NOMO-1 treated with dmso at 0.1 percent for 144 hours (cell line): ENCODE results near the gene RAPSN.

Experiments used
- DNase-seq: peaks from one replicate; lab custom pipeline; 2025; ENCODE audit not compliant: unreplicated experiment; lab: John Stamatoyannopoulos, UW

Gene RAPSN

DNA sequence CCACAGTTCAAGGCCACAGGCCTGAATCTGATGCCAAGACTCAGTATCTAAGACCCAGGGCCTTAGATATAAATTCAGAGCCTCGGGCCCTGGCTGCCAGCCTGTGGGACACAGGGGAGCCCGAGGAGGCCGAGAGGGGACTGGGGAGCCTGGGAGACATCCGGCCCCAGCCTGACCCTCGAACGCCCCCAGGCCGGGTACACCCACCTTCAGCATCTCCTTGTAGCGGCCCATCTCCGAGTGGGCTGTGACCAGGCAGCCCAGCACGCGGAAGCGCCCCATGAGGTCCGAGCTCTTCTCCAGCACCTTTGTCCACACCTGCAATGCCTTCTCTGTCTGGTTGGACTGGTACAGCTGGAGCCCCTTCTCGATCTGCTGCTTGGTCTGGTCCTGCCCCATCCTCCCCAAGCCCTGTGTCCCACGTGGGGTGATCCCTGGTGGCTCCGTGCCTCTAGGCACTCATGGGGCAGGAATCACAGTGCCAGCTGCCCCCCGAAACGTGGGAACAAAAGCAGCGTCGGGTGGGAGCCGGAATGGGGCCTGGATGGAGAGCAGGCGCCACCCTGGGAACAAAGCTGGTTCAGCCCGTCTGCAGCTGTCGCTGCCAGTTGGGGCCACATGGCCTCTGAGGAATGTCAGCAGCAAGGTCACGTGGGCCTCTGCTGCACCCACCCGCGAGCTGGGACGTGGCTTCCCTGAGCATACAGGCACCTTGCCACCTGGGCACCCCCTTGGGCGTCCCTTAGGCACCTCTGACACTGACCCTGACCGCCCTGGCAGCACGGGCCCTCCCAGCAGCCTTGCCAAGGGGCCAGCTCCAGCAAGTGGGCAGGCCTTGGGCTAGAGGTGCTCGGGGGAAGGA is at the start of gene RAPSN:
RAPSN (minus strand) TSS at position 571 of the 862 bp plus-strand sequence; CDS start at position 399, 172 bp downstream.
- DNase-seq, result no peak

GRCh38 chr11:47498149-47498548 is 49.2 kb upstream of the RAPSN start:
- DNase-seq, result no peak

GRCh38 chr11:47496808-47497207 is 47.9 kb upstream of the RAPSN start:
- DNase-seq, result no peak

DNA sequence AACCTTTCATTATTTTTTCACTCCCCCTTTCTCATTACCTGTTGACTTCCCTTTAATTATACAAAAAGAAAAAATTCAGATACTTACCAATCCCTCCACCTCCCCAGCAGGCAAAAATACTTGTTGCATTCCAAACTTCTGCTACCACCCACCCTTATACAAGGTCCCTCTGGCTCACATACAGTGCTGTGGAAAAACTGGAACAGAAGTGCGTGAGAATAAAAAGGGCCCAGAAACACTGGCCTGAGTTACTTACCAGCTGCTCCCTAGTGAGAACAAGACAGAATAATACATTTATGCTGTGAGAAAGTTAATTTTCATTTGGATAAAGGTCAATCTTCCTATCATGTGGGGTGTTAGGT is 46.9 kb upstream of the RAPSN start:
- DNase-seq, result no peak

GRCh38 chr11:47495011-47495855 is 46.3 kb upstream of the RAPSN start:
- DNase-seq, result no peak

DNA sequence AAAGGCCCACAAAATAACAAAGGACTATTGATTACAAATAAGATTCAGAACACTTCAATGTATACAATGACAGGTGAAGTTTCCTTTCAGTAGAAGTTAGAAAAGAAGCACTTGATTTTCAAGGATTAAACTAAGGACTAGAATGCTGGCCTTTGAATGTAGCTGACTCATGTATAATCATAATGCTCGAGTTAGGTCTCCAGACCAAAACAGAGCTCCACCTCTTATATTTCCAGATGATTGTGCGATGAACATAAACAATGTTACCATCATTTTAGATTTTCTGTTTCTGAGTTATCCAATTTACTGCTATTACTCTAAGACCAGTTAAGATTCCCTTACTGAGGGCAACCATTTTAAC is 40.4 kb upstream of the RAPSN start:
- DNase-seq, result no peak

DNA sequence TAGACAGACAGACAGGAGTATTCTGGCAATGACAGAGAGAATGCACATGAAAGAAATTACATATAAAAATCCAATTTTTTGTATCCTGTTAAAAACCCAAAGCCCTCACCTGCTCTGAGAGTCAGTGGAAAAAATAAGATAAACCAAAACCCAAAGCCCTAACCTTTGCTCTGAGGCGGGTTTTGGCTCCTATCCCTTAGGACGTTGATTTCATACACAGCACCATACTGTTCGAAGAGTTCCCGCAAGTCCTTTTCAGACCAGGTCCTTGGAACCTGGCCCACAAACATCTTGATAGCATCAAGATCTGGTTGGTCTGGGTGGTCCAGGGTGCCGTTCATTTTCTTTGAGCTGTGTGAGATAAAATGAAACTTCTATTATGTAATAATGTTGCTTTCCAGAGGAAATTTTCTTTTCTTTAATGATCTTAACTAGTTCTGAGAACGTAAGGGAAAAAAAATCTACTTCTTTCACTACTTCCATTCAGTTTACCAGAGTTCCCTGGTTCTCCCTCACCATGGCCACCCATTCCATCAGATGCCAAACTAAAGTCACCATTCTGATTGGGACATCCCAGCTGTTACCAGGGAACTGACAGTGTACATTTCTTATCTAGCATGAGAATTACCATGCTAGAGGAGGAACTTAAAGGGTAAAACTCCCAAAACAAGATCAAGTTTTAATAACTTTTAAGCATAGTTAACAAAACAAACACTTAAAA is 39.9 kb upstream of the RAPSN start:
- DNase-seq, result no peak

- no peak for DNase-seq
Measured at GRCh38 chr11:47488111-47488510, 39.2 kb upstream of the RAPSN start.

DNA sequence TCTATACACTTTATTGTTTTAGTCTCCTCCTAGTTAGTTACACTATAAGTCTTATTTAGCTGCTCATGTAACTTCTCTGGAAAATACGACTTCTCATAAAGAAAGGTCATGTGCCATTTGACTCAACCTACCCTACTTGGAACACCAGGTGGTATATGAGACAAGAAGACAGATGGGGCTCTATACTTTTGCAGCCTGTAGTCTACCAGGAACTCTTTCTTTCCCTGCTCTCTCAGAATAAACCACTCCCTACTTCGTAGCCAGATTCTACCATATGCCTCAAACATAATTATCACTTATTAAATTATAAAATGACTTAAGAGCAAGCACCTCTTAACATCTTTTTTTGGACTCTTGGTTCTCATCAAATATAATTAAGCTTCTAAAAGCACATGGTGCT is 38.5 kb upstream of the RAPSN start:
- no peak for DNase-seq

GRCh38 chr11:47485107-47485506 is 36.2 kb upstream of the RAPSN start:
- DNase-seq, result no peak

- no peak for DNase-seq
Measured at GRCh38 chr11:47483457-47483856, 34.5 kb upstream of the RAPSN start.

DNA sequence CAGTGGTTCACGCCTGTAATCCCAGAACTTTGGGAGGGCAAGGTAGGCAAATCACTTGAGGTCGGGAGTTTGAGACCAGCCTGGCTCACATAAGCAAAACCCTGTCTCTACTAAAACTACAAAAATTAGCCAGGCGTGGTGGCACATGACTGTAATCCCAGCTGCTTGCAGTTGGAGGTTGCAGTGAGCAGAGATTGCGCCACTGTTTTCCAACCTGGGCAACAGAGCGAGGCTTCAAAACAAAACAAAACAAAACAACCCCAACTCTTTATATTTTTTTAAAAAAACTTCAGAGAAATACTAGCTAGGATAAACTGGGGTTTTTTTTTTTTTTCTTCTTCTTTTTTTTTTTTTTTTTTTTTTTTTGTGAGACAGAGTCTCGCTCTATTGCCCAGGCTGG is 31.8 kb upstream of the RAPSN start:
- no peak for DNase-seq

DNA sequence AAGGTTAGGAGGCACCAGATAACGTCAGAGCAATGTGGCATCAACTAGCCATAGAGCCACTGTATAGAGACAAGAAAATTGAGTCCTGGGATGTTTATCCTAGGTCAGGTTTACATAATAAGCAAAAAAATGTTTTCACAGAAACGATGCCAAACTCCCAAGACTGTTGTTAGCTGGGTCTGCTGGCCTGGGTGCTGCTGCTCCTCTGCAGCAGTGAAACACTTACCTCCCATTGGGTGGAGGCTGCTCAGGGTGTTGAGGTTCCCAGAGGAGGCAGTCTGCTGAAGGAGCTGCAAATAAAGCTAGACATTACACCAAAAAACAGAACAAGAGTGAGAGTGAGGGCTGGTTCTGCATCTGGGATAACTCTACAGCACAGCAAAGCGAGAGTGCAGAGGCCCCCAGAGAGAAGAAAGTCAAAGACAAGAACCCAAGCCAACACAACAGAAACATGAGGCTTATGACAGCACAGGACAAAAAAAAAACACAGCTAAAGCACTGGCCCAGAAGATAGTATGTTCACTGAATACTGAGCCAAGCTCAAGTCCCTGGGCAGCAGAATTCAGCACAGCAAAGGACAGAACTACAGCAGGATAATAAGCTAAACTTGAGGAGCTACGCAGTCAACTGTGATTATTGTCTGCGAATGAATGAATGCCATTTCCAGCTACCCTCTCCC is 29.9 kb upstream of the RAPSN start:
- DNase-seq, result no peak

GRCh38 chr11:47477753-47478152 is 28.8 kb upstream of the RAPSN start:
- no peak for DNase-seq

GRCh38 chr11:47477323-47477722 is 28.4 kb upstream of the RAPSN start:
- no peak for DNase-seq

- no peak for DNase-seq
Measured at GRCh38 chr11:47470671-47471070, 21.7 kb upstream of the RAPSN start.

DNA sequence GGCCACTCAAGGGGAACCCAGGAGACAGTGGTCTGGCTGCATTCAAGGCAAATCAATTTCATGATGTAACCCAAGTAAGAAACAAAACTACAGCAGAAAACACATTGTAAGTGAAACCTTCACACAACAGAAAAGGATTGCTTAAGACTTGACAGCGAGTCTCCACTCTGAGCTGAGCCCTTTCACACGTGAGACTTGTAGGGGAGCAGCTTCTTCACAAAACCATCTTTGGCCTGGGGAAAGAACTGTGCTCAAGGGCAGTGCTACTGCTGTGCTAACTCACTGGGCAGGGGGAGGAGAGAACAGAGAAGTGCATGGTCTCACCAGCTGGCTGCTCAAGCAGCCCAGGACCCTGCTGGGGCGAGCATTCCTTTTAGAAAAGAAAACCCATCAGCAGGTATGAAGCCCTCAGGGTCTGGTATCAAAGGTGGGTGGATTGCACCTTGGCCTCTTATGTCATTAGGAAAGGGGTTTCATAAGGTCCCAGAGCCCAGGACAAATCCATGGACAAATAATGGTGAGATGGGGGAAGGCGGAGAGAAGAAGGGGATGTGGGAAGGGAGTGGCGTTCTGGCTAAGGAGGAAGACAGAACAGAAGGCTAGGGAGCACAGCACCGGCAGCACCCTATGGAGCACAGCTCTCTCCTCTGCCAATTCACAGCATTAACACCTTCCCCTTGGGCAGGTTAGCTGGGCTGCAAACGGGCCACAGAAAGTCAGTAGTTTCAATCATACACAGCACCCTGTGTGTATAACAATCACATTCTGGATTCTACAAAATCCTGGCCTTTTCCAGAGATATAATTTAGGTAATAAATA is 20.6 kb upstream of the RAPSN start:
- no peak for DNase-seq

DNA sequence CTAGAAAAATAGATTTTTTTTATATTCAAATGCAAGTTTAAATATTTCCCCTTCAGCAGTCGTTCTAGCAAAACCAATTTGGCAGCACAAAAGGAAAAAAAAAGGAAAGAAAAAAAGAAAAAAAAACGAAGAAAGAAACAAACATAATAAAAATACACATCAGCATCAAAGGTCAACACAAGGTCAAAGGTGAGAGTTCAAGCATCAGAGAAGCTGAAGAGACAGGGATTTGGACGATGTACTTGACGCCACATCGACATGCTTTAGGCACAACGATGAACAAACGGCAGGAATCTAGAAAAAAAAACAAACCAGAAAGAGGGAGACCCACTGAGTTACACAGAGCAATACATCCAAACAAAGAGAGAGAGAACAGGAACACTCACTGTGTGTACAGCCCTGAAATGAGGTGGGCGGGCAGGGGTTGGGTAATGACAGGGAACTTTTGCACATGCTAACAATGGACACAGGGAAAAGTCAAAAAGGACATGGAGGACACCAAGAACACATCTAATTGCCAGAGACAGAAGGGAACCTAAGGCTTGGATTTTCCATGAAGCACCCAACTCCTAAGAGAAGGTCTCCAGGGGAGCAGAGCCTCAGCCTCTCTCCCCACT is 19.8 kb upstream of the RAPSN start:
- DNase-seq, result no peak

DNA sequence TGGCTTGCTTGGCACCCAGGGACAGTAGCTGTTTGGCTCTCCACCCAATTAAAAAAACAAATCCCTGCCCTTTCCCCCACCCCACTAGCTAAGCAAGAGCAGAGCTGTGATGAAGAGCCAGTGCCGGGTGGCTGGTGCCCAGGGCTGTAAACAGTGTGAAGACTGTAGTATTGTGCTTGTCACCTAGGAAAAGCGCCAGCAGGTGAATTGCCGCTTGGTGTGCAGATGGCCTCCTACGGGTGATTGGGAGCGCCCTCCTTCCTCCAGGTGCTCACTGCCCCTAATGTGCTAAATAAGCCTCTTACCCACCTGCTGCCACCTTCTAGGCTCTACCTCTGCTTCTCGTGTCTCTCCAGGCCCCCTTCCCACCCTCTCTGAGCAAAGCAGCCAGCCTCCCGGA is 18.4 kb upstream of the RAPSN start:
- no peak for DNase-seq
